ENCODE results near the gene HDAC9.

Gene HDAC9

GRCh38 chr7:18626717-18627116 lies 131.2 kb downstream of the HDAC9 start:
- ATAC-seq (replicated peaks), result no peak
- peaks cover 4% of the 10 kb centered on the region for H3K36me3 Mint-ChIP-seq (ENCODE audit: insufficient read depth)
- no peaks in the 10 kb centered on the region for H3K9me3 Mint-ChIP-seq
- H3K4me1 Mint-ChIP-seq (ENCODE audit: low read depth in 2 of 2), result no peaks in the 10 kb centered on the region
- no peaks in the 10 kb centered on the region for H3K27me3 Mint-ChIP-seq
- H3K4me3 Mint-ChIP-seq, result no peak overlapping the region
- no peak overlapping the region for H3K27ac Mint-ChIP-seq
- DNase-seq, result no peak

GRCh38 chr7:18637516-18637915 lies 142.0 kb downstream of the HDAC9 start:
- DNase-seq, result no peak
- Mint-ChIP-seq H3K27me3 (no peaks in the 10 kb centered on the region), H3K27ac (no peak overlapping the region), H3K9me3 (peaks cover 0 to 1% of the 10 kb centered on the region in 2 donors), H3K4me3 (no peak overlapping the region), H3K4me1 (ENCODE audit: low read depth in 2 of 2) (no peaks in the 10 kb centered on the region), H3K36me3 (ENCODE audit: insufficient read depth) (peaks cover 2% of the 10 kb centered on the region)
- no peak for ATAC-seq (replicated peaks)

- H3K4me3 Mint-ChIP-seq, result no peak overlapping the region
- peaks cover 0 to 1% of the 10 kb centered on the region in 2 donors for H3K9me3 Mint-ChIP-seq
- peak overlapping the region in 1 of 2 donors; percentile 53 for H3K27ac Mint-ChIP-seq
- DNase-seq (no peak), ATAC-seq (replicated peaks) (peak; percentile 51)
- no peaks in the 10 kb centered on the region for H3K27me3 Mint-ChIP-seq
- H3K4me1 Mint-ChIP-seq (ENCODE audit: low read depth in 2 of 2), result no peaks in the 10 kb centered on the region
- H3K36me3 Mint-ChIP-seq (ENCODE audit: insufficient read depth), result peaks cover 2% of the 10 kb centered on the region
These were observed 143.3 kb downstream of the HDAC9 start for GRCh38 chr7:18638594-18639452.

- Mint-ChIP-seq H3K27me3 (no peaks in the 10 kb centered on the region), H3K4me3 (no peak overlapping the region), H3K9me3 (peaks cover 0 to 1% of the 10 kb centered on the region in 2 donors), H3K4me1 (ENCODE audit: low read depth in 2 of 2) (no peaks in the 10 kb centered on the region), H3K27ac (peak overlapping the region in 1 of 2 donors; percentile 53), H3K36me3 (ENCODE audit: insufficient read depth) (no peaks in the 10 kb centered on the region)
- DNase-seq (no peak), ATAC-seq (replicated peaks) (no peak)
These were observed 144.2 kb downstream of the HDAC9 start for GRCh38 chr7:18639711-18640110.

GRCh38 chr7:18644981-18645380 lies 149.4 kb downstream of the HDAC9 start:
- Mint-ChIP-seq H3K27me3 (no peaks in the 10 kb centered on the region), H3K4me1 (ENCODE audit: low read depth in 2 of 2) (no peaks in the 10 kb centered on the region), H3K4me3 (no peak overlapping the region), H3K36me3 (ENCODE audit: insufficient read depth) (no peaks in the 10 kb centered on the region), H3K27ac (no peak overlapping the region), H3K9me3 (peaks cover 0 to 1% of the 10 kb centered on the region in 2 donors)
- DNase-seq, result no peak
- no peak for ATAC-seq (replicated peaks)

- Mint-ChIP-seq H3K4me1 (ENCODE audit: low read depth in 2 of 2) (no peaks in the 10 kb centered on the region), H3K27ac (no peak overlapping the region)
These were observed 152.0 kb downstream of the HDAC9 start for GRCh38 chr7:18647582-18647981.

GRCh38 chr7:18648849-18649758 lies 153.6 kb downstream of the HDAC9 start:
- DNase-seq (no peak), ATAC-seq (replicated peaks) (peak; percentile 65)
- peak overlapping the region in 1 of 2 donors; percentile 2 for H3K4me3 Mint-ChIP-seq
- no peaks in the 10 kb centered on the region for H3K9me3 Mint-ChIP-seq
- H3K36me3 Mint-ChIP-seq (ENCODE audit: insufficient read depth), result no peaks in the 10 kb centered on the region
- H3K27ac Mint-ChIP-seq, result peak overlapping the region in 1 of 2 donors; percentile 62
- no peaks in the 10 kb centered on the region for H3K27me3 Mint-ChIP-seq
- no peaks in the 10 kb centered on the region for H3K4me1 Mint-ChIP-seq (ENCODE audit: low read depth in 2 of 2)

More at GRCh38 chr7:18647582-18647981, 152.0 kb downstream of the HDAC9 start:
- Mint-ChIP-seq H3K36me3 (ENCODE audit: insufficient read depth) (no peaks in the 10 kb centered on the region), H3K27me3 (no peaks in the 10 kb centered on the region), H3K4me3 (no peak overlapping the region), H3K9me3 (no peaks in the 10 kb centered on the region)
- DNase-seq (no peak), ATAC-seq (replicated peaks) (no peak)

GRCh38 chr7:18653381-18654155 lies 158.0 kb downstream of the HDAC9 start:
- no peak for ATAC-seq (replicated peaks)
- H3K9me3 Mint-ChIP-seq, result no peaks in the 10 kb centered on the region
- no peaks in the 10 kb centered on the region for H3K27me3 Mint-ChIP-seq
- peaks cover 5% of the 10 kb centered on the region for H3K36me3 Mint-ChIP-seq (ENCODE audit: insufficient read depth)
- H3K27ac Mint-ChIP-seq, result no peak overlapping the region
- no peak overlapping the region for H3K4me3 Mint-ChIP-seq
- no peak for DNase-seq
- H3K4me1 Mint-ChIP-seq (ENCODE audit: low read depth in 2 of 2), result no peaks in the 10 kb centered on the region

GRCh38 chr7:18654709-18655108 lies 159.2 kb downstream of the HDAC9 start:
- H3K9me3 Mint-ChIP-seq, result no peaks in the 10 kb centered on the region
- no peak overlapping the region for H3K27ac Mint-ChIP-seq
- H3K4me1 Mint-ChIP-seq (ENCODE audit: low read depth in 2 of 2), result no peaks in the 10 kb centered on the region
- ATAC-seq (replicated peaks) (no peak), DNase-seq (no peak)
- H3K27me3 Mint-ChIP-seq, result no peaks in the 10 kb centered on the region
- H3K36me3 Mint-ChIP-seq (ENCODE audit: insufficient read depth), result peaks cover 5% of the 10 kb centered on the region
- no peak overlapping the region for H3K4me3 Mint-ChIP-seq

GRCh38 chr7:18655506-18655905 lies 160.0 kb downstream of the HDAC9 start:
- H3K4me1 Mint-ChIP-seq (ENCODE audit: low read depth in 2 of 2), result no peaks in the 10 kb centered on the region
- DNase-seq, result no peak
- no peak overlapping the region for H3K4me3 Mint-ChIP-seq
- H3K27me3 Mint-ChIP-seq, result no peaks in the 10 kb centered on the region
- ATAC-seq (replicated peaks), result no peak
- no peaks in the 10 kb centered on the region for H3K9me3 Mint-ChIP-seq
- H3K36me3 Mint-ChIP-seq (ENCODE audit: insufficient read depth), result peaks cover 5% of the 10 kb centered on the region
- H3K27ac Mint-ChIP-seq, result no peak overlapping the region

- no peak for DNase-seq
- no peaks in the 10 kb centered on the region for H3K4me1 Mint-ChIP-seq (ENCODE audit: low read depth in 2 of 2)
- H3K27ac Mint-ChIP-seq, result no peak overlapping the region
- peaks cover 5% of the 10 kb centered on the region for H3K36me3 Mint-ChIP-seq (ENCODE audit: insufficient read depth)
- H3K4me3 Mint-ChIP-seq, result no peak overlapping the region
- ATAC-seq (replicated peaks), result no peak
- no peaks in the 10 kb centered on the region for H3K9me3 Mint-ChIP-seq
- no peaks in the 10 kb centered on the region for H3K27me3 Mint-ChIP-seq
These were observed 160.4 kb downstream of the HDAC9 start for GRCh38 chr7:18655912-18656311.

- no peaks in the 10 kb centered on the region for H3K27me3 Mint-ChIP-seq
- H3K9me3 Mint-ChIP-seq, result no peaks in the 10 kb centered on the region
- peaks cover 5% of the 10 kb centered on the region for H3K36me3 Mint-ChIP-seq (ENCODE audit: insufficient read depth)
- DNase-seq (no peak), ATAC-seq (replicated peaks) (no peak)
- H3K4me1 Mint-ChIP-seq (ENCODE audit: low read depth in 2 of 2), result no peaks in the 10 kb centered on the region
- no peak overlapping the region for H3K27ac Mint-ChIP-seq
- no peak overlapping the region for H3K4me3 Mint-ChIP-seq
These were observed 160.8 kb downstream of the HDAC9 start for GRCh38 chr7:18656362-18656761.

- no peaks in the 10 kb centered on the region for H3K9me3 Mint-ChIP-seq
- no peak for DNase-seq
- H3K4me3 Mint-ChIP-seq, result no peak overlapping the region
- no peak for ATAC-seq (replicated peaks)
- no peaks in the 10 kb centered on the region for H3K4me1 Mint-ChIP-seq (ENCODE audit: low read depth in 2 of 2)
- peaks cover 5% of the 10 kb centered on the region for H3K36me3 Mint-ChIP-seq (ENCODE audit: insufficient read depth)
- no peaks in the 10 kb centered on the region for H3K27me3 Mint-ChIP-seq
- H3K27ac Mint-ChIP-seq, result no peak overlapping the region
These were observed 164.2 kb downstream of the HDAC9 start for GRCh38 chr7:18659746-18660145.

All from effector memory CD8-positive, alpha-beta T cell (primary cell).